Gastrocnemius medialis (tissue), 4 donors: ENCODE data around the gene TOMM22.

Experiments
- CTCF ChIP-seq, 5 experiments: fragments of 450-650 bp in 3 of 5; fragments of 200-600 bp in 2 of 5; sonication (generic) in 2 of 5; IDR thresholded peaks in 4 of 5; conservative IDR thresholded peaks in 1 of 5; 1 replicate in 4 of 5; 2 replicates in 1 of 5; pipeline ENCODE4 v1.5.1; 2016 to 2019; ENCODE audit warnings: antibody characterized with exemption in 5 of 5, mild to moderate bottlenecking in 3 of 5, moderate library complexity in 3 of 5
- POLR2A ChIP-seq, 2 donors: fragments of 450-650 bp; IDR thresholded peaks; one replicate each; pipeline ENCODE4 v1.6.1; 2017; ENCODE audit warnings: antibody characterized with exemption in 2 of 2, mild to moderate bottlenecking in 2 of 2, moderate library complexity in 2 of 2

- TF ChIP-seq CTCF (IDR thresholded peaks at IDR 0.05 in 4 of 5, conservative IDR thresholded peaks at IDR 0.05 in 1 of 5) (no peak), POLR2A (IDR thresholded peaks at IDR 0.05) (peak; percentile 72 to 76)
Observed at GRCh38 chr22:38656256-38657044, 25.3 kb upstream of the TOMM22 start, which contains the start of the genes CBY1 and FAM227A.
